LNCAP (cell line): ENCODE measurements around the gene EDN2.

ENCODE experiments used
- CTCF ChIP-seq: fragments of 450-650 bp; IDR thresholded peaks from 2 replicates; pipeline ENCODE4 v1.5.1; 2017; ENCODE audit warnings: mild to moderate bottlenecking

EDN2 gene

GRCh38 chr1:41501581-41501980 lies 17.1 kb upstream of the EDN2 start:
- no peak for TF ChIP-seq CTCF

- no peak for TF ChIP-seq CTCF
Observed at GRCh38 chr1:41500781-41501518, 16.5 kb upstream of the EDN2 start.

GRCh38 chr1:41500378-41500777 lies 15.9 kb upstream of the EDN2 start:
- TF ChIP-seq CTCF: no peak

GRCh38 chr1:41499591-41499990 lies 15.1 kb upstream of the EDN2 start:
- no peak for TF ChIP-seq CTCF

GRCh38 chr1:41498804-41499203 lies 14.3 kb upstream of the EDN2 start:
- TF ChIP-seq CTCF: no peak

GRCh38 chr1:41498391-41498790 lies 13.9 kb upstream of the EDN2 start:
- no peak for TF ChIP-seq CTCF

- TF ChIP-seq CTCF: no peak
Observed at GRCh38 chr1:41497461-41498030, 13.1 kb upstream of the EDN2 start.
